HepG2 (cell line): ENCODE results near the gene MMP19. TPM values are rescaled to one million over a fixed set of nuclear protein-coding genes. Genes with fewer than 3 reads are reported as not detected.

Experiments used
- ATAC-seq: fragments of 200-7000 bp; cut with Tn5 transposase; 3 replicates; pipeline ENCODE4 v1.9.1; 2020; ENCODE audit warnings: mild to moderate bottlenecking, moderate library complexity
- BruUV-seq: library from RNA; stranded (reverse); fragments of 400-500 nt; replicated peaks from 2 replicates; lab custom pipeline; 2021; lab: Mats Ljungman, UMichigan
- CTCF ChIA-PET: fragments of 300-600 bp; formaldehyde crosslinking; extraction: SDS; loops from one replicate; lab custom pipeline; 2021; ENCODE audit warnings: low total read pairs, inconsistent platforms, low intra/inter-chr PET ratio; lab: Yijun Ruan, JAX
- POLR2A ChIA-PET: fragments of 350-600 bp; sonication (Branson Sonifier 250); formaldehyde crosslinking; loops from one replicate; lab custom pipeline; 2020; ENCODE audit warnings: antibody characterized with exemption, inconsistent platforms; lab: Yijun Ruan, JAX
- DNase-seq: peaks from one replicate; pipeline ENCODE4 v3.0.0-alpha.2; 2015; ENCODE audit warnings: low spot score
- FAIRE-seq: peaks from 3 replicates; lab custom pipeline; 2011; peaks lifted over from hg19 to GRCh38; lab: Jason Lieb, UNC
- H2AFZ ChIP-seq: one replicate; pipeline ENCODE4 v1.6.1; 2011; ENCODE audit warnings: low read length, inconsistent platforms
- H3K27ac ChIP-seq: fragments of 300-600 bp; 3 replicates; pipeline ENCODE4 v1.8.0; 2011; ENCODE audit warnings: mixed run types, mild to moderate bottlenecking, mixed read lengths, low read length, inconsistent platforms; ENCODE audit not compliant: insufficient read depth; ENCODE audit errors: extremely low read length
- H3K27me3 ChIP-seq, 2 experiments: fragments of 200-600 bp in 1 of 2; 2 replicates in 1 of 2; 3 replicates in 1 of 2; pipeline versions ENCODE4 v1.6.0 to v1.8.0; 2011; ENCODE audit warnings: low read length in 2 of 2, mild to moderate bottlenecking in 2 of 2, moderate library complexity in 2 of 2, inconsistent platforms in 1 of 2; ENCODE audit not compliant: insufficient read depth in 2 of 2, control insufficient read depth in 1 of 2
- H3K36me3 ChIP-seq, 2 experiments: fragments of 200-600 bp in 1 of 2; replicated peaks in 1 of 2; 2 replicates in 1 of 2; 3 replicates in 1 of 2; pipeline versions ENCODE4 v1.5.1 to v1.8.0; 2011; ENCODE audit warnings: low read length in 2 of 2, inconsistent platforms in 1 of 2; ENCODE audit not compliant: insufficient read depth in 2 of 2, control insufficient read depth in 1 of 2
- H3K4me1 ChIP-seq: 2 replicates; pipeline ENCODE4 v1.5.1; 2012; ENCODE audit warnings: low read length, inconsistent platforms; ENCODE audit not compliant: insufficient read depth
- H3K4me2 ChIP-seq: 2 replicates; pipeline ENCODE4 v1.6.0; 2011; ENCODE audit warnings: low read depth, low read length, inconsistent platforms
- H3K4me3 ChIP-seq, 3 experiments: fragments of 200-600 bp in 1 of 3; sonication (generic), shearing (Covaris generic) in 1 of 3; replicated peaks in 1 of 3; 2 replicates each; pipeline ENCODE4 v1.5.1; 2011 to 2016; ENCODE audit warnings: low read length in 3 of 3, inconsistent platforms in 2 of 3, low read depth in 2 of 3, mild to moderate bottlenecking in 2 of 3, control low read depth in 1 of 3, mixed read lengths in 1 of 3; ENCODE audit not compliant: insufficient read depth in 1 of 3
- H3K79me2 ChIP-seq: one replicate; pipeline ENCODE4 v1.6.1; 2011; ENCODE audit warnings: low read length, inconsistent platforms; ENCODE audit not compliant: insufficient read depth
- H3K9ac ChIP-seq: 2 replicates; pipeline ENCODE4 v1.6.0; 2011; ENCODE audit warnings: mild to moderate bottlenecking, low read depth, low read length, inconsistent platforms; ENCODE audit not compliant: insufficient read depth
- H3K9me3 ChIP-seq: 2 replicates; pipeline ENCODE4 v1.5.1; 2012; ENCODE audit warnings: mild to moderate bottlenecking, low read length
- H4K20me1 ChIP-seq: 2 replicates; pipeline ENCODE4 v1.6.0; 2011; ENCODE audit warnings: inconsistent platforms, mild to moderate bottlenecking, low read length, moderate library complexity; ENCODE audit not compliant: insufficient read depth
- ATF1 ChIP-seq: IDR thresholded peaks from 2 replicates; pipeline ENCODE4 v1.6.1; 2016; ENCODE audit warnings: mild to moderate bottlenecking, control low read depth
- ERF ChIP-seq: IDR thresholded peaks from 2 replicates; pipeline ENCODE4 v1.6.1; 2018; ENCODE audit warnings: missing biosample characterization, missing genetic modification reagents
- HES4 ChIP-seq: sonication (generic); formaldehyde crosslinking; IDR thresholded peaks from 2 replicates; pipeline ENCODE4 v1.9.0; 2021; ENCODE audit warnings: mild to moderate bottlenecking, missing genetic modification reagents, borderline replicate concordance
- IRF2 ChIP-seq: IDR thresholded peaks from 2 replicates; pipeline ENCODE4 v1.6.1; 2018; ENCODE audit warnings: missing genetic modification reagents, missing compliant biosample characterization
- KLF12 ChIP-seq: sonication (generic); formaldehyde crosslinking; IDR thresholded peaks from 2 replicates; pipeline ENCODE4 v1.4.0; 2020; ENCODE audit warnings: missing genetic modification reagents, borderline replicate concordance
- RXRB ChIP-seq: IDR thresholded peaks from 2 replicates; pipeline ENCODE4 v1.6.1; 2016; ENCODE audit warnings: borderline replicate concordance, missing genetic modification reagents, missing compliant biosample characterization
- ZFP36L1 ChIP-seq: sonication (generic); formaldehyde crosslinking; IDR thresholded peaks from 2 replicates; pipeline ENCODE4 v1.8.0; 2022; ENCODE audit warnings: mild to moderate bottlenecking, missing genetic modification reagents, moderate library complexity
- ZNF431 ChIP-seq: sonication (generic); formaldehyde crosslinking; IDR thresholded peaks from 2 replicates; pipeline ENCODE4 v1.9.0; 2022; ENCODE audit warnings: missing genetic modification reagents, low read depth, mild to moderate bottlenecking, borderline replicate concordance
- ZNF547 ChIP-seq: sonication (generic); formaldehyde crosslinking; IDR thresholded peaks from 2 replicates; pipeline ENCODE4 v1.5.1; 2020; ENCODE audit warnings: mild to moderate bottlenecking, missing genetic modification reagents
- ZNF614 ChIP-seq: IDR thresholded peaks from 2 replicates; pipeline ENCODE4 v1.6.1; 2018; ENCODE audit warnings: missing biosample characterization, missing genetic modification reagents, inconsistent platforms, borderline replicate concordance
- in situ Hi-C: cut with HindIII; loops from 2 replicates; pipeline ENCODE4 v1.10.0; 2017; ENCODE audit warnings: low pct_unique_long_range_greater_than_20kb; ENCODE audit not compliant: extremely low pct_ligation_motif_present
- intact Hi-C: fragments of 100-400 bp; cut with micrococcal nuclease; formaldehyde crosslinking; loops from one replicate; pipeline ENCODE4 v1.10.0; 2022; ENCODE audit not compliant: unreplicated experiment
- polyA plus RNA-seq, 8 experiments: library from polyadenylated mRNA; depleted of rRNA in 3 of 8; stranded (reverse) in 7 of 8; unstranded in 1 of 8; fragments of >200 nt; fragmentation: Illumina TruSeq in 4 of 8; extraction: Trizol in 4 of 8; gene quantifications; 2 replicates each; pipeline versions ENCODE4 v1.2.1 to v1.2.3, GENCODE V29; 2011 to 2016; ENCODE audit warnings: low read depth in 4 of 8, missing spikeins in 1 of 8, mixed read lengths in 1 of 8; ENCODE audit not compliant: insufficient read depth in 1 of 8
- total RNA-seq, 5 experiments: library from RNA; depleted of rRNA; stranded (reverse); fragments of >200 nt; fragmentation: Illumina TruSeq; extraction: Trizol; gene quantifications; 2 replicates each; pipeline ENCODE4 v1.2.3, GENCODE V29; 2016; ENCODE audit warnings: low read depth in 1 of 5
- TF ChIP-seq, protein P1 (sequence below): sonication (generic); formaldehyde crosslinking; IDR thresholded peaks from 2 replicates; pipeline ENCODE4 v1.4.0; 2020; ENCODE audit warnings: mild to moderate bottlenecking, missing genetic modification reagents
- TF ChIP-seq, protein P2 (sequence below): IDR thresholded peaks from 2 replicates; pipeline ENCODE4 v1.6.1; 2016; ENCODE audit warnings: missing compliant biosample characterization, missing genetic modification reagents, borderline replicate concordance

The MMP19 gene
- total and polyA plus RNA-seq, 2 of the 13 experiments (the other 11 are each of a cell fraction or from before 2014, with no cell fraction given), result 0.07 to 0.08 TPM

DNA sequence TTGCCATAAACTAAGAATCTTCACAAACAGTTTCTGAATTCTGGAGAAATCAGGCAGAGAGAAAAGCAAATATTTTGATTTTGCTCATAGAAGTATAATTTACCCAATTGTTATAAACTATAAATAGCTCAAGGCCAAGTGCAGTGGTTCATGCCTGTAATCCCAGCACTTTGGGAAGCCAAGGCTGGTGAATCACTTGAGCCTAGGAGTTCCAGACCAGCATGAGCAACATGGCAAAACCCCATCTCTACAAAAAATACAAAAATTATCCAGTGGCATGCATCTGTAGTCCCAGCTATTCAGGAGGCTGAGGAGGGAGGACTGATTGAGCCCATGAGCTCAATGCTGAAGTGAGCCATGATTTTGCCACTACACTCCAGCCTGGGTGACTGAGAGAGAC lies 19.6 kb upstream of the MMP19 start:
- ChIA-PET CTCF (no interaction called here), POLR2A (no interaction called here)
- ATAC-seq, result no peak
- DNase-seq, result no peak
- Histone ChIP-seq H3K36me3 (no peaks in the 10 kb centered on the region), H3K27ac (no peak overlapping the region), H2AFZ (no peak overlapping the region), H3K27me3 (0 out of 5 replicates have a peak, but pooled peaks cover 0 to 3% of the 10 kb centered on the region in 2 experiments), H3K4me3 (no peak overlapping the region), H3K9ac (no peak overlapping the region), H3K4me2 (no peak overlapping the region), H3K79me2 (no peaks in the 10 kb centered on the region), H3K4me1 (no peaks in the 10 kb centered on the region), H3K9me3 (peaks cover 4% of the 10 kb centered on the region; the same call in 1 of the 2 replicates), H4K20me1 (no peaks in the 10 kb centered on the region)
- no peak for FAIRE-seq
- no peak for TF ChIP-seq HES4
- no peak for TF ChIP-seq KLF12 (CRISPR knock-in tag)
- TF ChIP-seq ERF (CRISPR knock-in tag), result no peak
- no peak for TF ChIP-seq ATF1 (CRISPR knock-in tag)
- TF ChIP-seq ZNF547, result no peak
- TF ChIP-seq ZNF431 (CRISPR knock-in tag), result no peak
- TF ChIP-seq, protein P1, sequence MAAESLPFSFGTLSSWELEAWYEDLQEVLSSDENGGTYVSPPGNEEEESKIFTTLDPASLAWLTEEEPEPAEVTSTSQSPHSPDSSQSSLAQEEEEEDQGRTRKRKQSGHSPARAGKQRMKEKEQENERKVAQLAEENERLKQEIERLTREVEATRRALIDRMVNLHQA (CRISPR knock-in tag), result no peak
- TF ChIP-seq, protein P2, sequence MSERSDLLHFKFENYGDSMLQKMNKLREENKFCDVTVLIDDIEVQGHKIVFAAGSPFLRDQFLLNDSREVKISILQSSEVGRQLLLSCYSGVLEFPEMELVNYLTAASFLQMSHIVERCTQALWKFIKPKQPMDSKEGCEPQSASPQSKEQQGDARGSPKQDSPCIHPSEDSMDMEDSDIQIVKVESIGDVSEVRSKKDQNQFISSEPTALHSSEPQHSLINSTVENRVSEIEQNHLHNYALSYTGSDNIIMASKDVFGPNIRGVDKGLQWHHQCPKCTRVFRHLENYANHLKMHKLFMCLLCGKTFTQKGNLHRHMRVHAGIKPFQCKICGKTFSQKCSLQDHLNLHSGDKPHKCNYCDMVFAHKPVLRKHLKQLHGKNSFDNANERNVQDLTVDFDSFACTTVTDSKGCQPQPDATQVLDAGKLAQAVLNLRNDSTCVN (CRISPR knock-in tag), result no peak
- TF ChIP-seq ZFP36L1 (CRISPR knock-in tag), result no peak
- TF ChIP-seq IRF2 (CRISPR knock-in tag), result no peak
- TF ChIP-seq ZNF614 (CRISPR knock-in tag), result no peak
- TF ChIP-seq RXRB (CRISPR knock-in tag), result no peak
- in situ Hi-C loops, result no loop called here
- intact Hi-C loops, result no loop called here
- no TSS peak for BruUV-seq
